ENCODE measurements around the gene SLCO1B1.

DNA sequence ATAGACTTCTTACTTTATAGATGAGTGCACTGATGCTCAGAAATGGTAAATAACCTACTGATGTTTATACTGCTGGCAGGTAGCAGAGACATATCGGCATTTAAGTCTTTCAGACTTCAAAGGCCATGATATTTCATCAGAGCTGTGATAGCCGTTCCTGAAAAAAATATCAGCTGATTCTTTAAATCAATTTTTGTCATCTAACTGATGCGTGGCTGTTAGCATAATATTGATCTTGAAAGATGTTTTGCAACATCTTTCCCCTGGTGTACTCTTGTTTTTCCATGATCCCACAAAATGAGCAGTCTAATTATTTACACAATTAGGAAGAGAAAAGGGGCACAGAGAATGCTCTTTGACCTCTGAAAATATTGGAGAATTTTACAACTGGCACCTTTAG, 1.6 kb upstream of the SLCO1B1 start:
- TF ChIP-seq EGR1 (IDR thresholded peaks at IDR 0.05; ENCODE audit: borderline replicate concordance, low read depth, low read length) = no peak
- TF ChIP-seq BRCA1 (IDR thresholded peaks at IDR 0.05; ENCODE audit: low read depth, low read length) = no peak
- no peak for TF ChIP-seq CTCF (IDR thresholded peaks at IDR 0.05; ENCODE audit: control extremely low read depth in 1 of 3, insufficient read depth in 1 of 3, low read depth in 1 of 3, low read length in 3 of 3)
- no peak for TF ChIP-seq TAF1 (IDR thresholded peaks at IDR 0.05; ENCODE audit: low read depth, low read length)
- TF ChIP-seq JUND (IDR thresholded peaks at IDR 0.05; ENCODE audit: low read length) = no peak
- no peak for TF ChIP-seq SIN3A (conservative IDR thresholded peaks at IDR 0.05 in 1 of 2, IDR thresholded peaks at IDR 0.05 in 1 of 2; ENCODE audit: low read depth in 1 of 2, low read length in 2 of 2)
- no peak for TF ChIP-seq GTF2F1 (IDR thresholded peaks at IDR 0.05; ENCODE audit: borderline replicate concordance, low read depth, low read length)

Measured in H1 (cell line).